ENCODE results near the gene MT3.

- no peak for TF ChIP-seq CTCF (IDR thresholded peaks at IDR 0.05)
- TF ChIP-seq TCF7L2 (IDR thresholded peaks at IDR 0.05; ENCODE audit: low read depth, low read length) = no peak
- TF ChIP-seq POLR2AphosphoS5 (IDR thresholded peaks at IDR 0.05; ENCODE audit: low read depth, low read length) = no peak
- TF ChIP-seq SIN3A (IDR thresholded peaks at IDR 0.05; ENCODE audit: borderline replicate concordance, insufficient read depth, low read depth, low read length) = no peak
These were observed 2.2 kb downstream of the MT3 start for GRCh38 chr16:56591377-56592060.

Data from Panc1 (cell line).